WI38 (cell line): ENCODE measurements around the gene KRTAP9-2.
"Not testable (repeated sequence)": the region's sequence is repeated elsewhere in the genome, so short reads cannot be mapped to it uniquely, and the experiment has no call there.

Source experiments
- H3K4me3 ChIP-seq: 2 replicates; pipeline ENCODE4 v1.5.1; 2011; ENCODE audit warnings: low read depth, mild to moderate bottlenecking, control low read depth, low read length
- CTCF ChIP-seq: IDR thresholded peaks from 2 replicates; pipeline ENCODE4 v1.5.1; 2012; ENCODE audit warnings: low read depth, mild to moderate bottlenecking, control low read depth, low read length

KRTAP9-2 gene

GRCh38 chr17:41226598-41227095 lies at the start of gene KRTAP9-2:
TSS of gene KRTAP9-2 (plus strand) at chr17:41226648. CDS start at chr17:41226655, 7 bp downstream.
- H3K4me3 ChIP-seq, result not testable (repeated sequence)

GRCh38 chr17:41176744-41177387 lies 49.6 kb upstream of the KRTAP9-2 start:
- no peak for TF ChIP-seq CTCF
- no peak overlapping the region for H3K4me3 ChIP-seq

- no peak for TF ChIP-seq CTCF
These were observed 48.6 kb upstream of the KRTAP9-2 start, which contains the start of gene KRTAP4-2 for GRCh38 chr17:41177727-41178271. TSS of gene KRTAP4-2 (minus strand) at chr17:41178221. CDS start at chr17:41178164, 57 bp downstream.

GRCh38 chr17:41178341-41178740 lies 48.1 kb upstream of the KRTAP9-2 start:
- H3K4me3 ChIP-seq, result no peak overlapping the region
- TF ChIP-seq CTCF, result no peak

More at GRCh38 chr17:41177727-41178271, 48.6 kb upstream of the KRTAP9-2 start, which contains the start of gene KRTAP4-2:
- no peak within 1 kb of the TSS for H3K4me3 ChIP-seq

- no peak for TF ChIP-seq CTCF
- no peak overlapping the region for H3K4me3 ChIP-seq
These were observed 47.4 kb upstream of the KRTAP9-2 start for GRCh38 chr17:41178843-41179616.

GRCh38 chr17:41184480-41184961 lies 41.9 kb upstream of the KRTAP9-2 start, which contains the start of gene KRTAP4-1:
TSS of gene KRTAP4-1 (minus strand) at chr17:41184911. CDS start at chr17:41184854, 57 bp downstream.
- no peak for TF ChIP-seq CTCF
- no peak within 1 kb of the TSS for H3K4me3 ChIP-seq

- TF ChIP-seq CTCF, result no peak
- H3K4me3 ChIP-seq, result no peak overlapping the region
These were observed 41.4 kb upstream of the KRTAP9-2 start for GRCh38 chr17:41185001-41185400.
